Germinal center (tissue), 1 donor: ENCODE measurements around the gene LHPP.

Source experiments
- DNase-seq: peaks from one replicate; pipeline ENCODE4 v3.0.0; 2012; ENCODE audit warnings: mixed read lengths, low spot score

The LHPP gene

GRCh38 chr10:124470544-124471434 is 9.2 kb downstream of the LHPP start:
- no peak for DNase-seq

- no peak for DNase-seq
Measured at GRCh38 chr10:124472071-124472470, 10.4 kb downstream of the LHPP start.

GRCh38 chr10:124473070-124473469 is 11.4 kb downstream of the LHPP start:
- DNase-seq = no peak

- no peak for DNase-seq
Measured at GRCh38 chr10:124474514-124475070, 13.0 kb downstream of the LHPP start.

- no peak for DNase-seq
Measured at GRCh38 chr10:124476043-124476725, 14.6 kb downstream of the LHPP start.

GRCh38 chr10:124477614-124478363 is 16.2 kb downstream of the LHPP start:
- no peak for DNase-seq

GRCh38 chr10:124478515-124478914 is 16.9 kb downstream of the LHPP start:
- no peak for DNase-seq

- no peak for DNase-seq
Measured at GRCh38 chr10:124480860-124481259, 19.2 kb downstream of the LHPP start.

- no peak for DNase-seq
Measured at GRCh38 chr10:124481717-124482116, 20.1 kb downstream of the LHPP start.

- no peak for DNase-seq
Measured at GRCh38 chr10:124482236-124482800, 20.7 kb downstream of the LHPP start.

GRCh38 chr10:124482876-124483275 is 21.3 kb downstream of the LHPP start:
- no peak for DNase-seq

- no peak for DNase-seq
Measured at GRCh38 chr10:124484031-124484430, 22.4 kb downstream of the LHPP start.

- no peak for DNase-seq
Measured at GRCh38 chr10:124484661-124485060, 23.0 kb downstream of the LHPP start.

- DNase-seq = no peak
Measured at GRCh38 chr10:124486635-124487034, 25.0 kb downstream of the LHPP start.

- no peak for DNase-seq
Measured at GRCh38 chr10:124491105-124491504, 29.5 kb downstream of the LHPP start.

GRCh38 chr10:124492266-124492665 is 30.6 kb downstream of the LHPP start:
- no peak for DNase-seq

- DNase-seq = no peak
Measured at GRCh38 chr10:124493214-124493882, 31.7 kb downstream of the LHPP start.

- DNase-seq = no peak
Measured at GRCh38 chr10:124494046-124494807, 32.6 kb downstream of the LHPP start.

GRCh38 chr10:124495162-124495561 is 33.5 kb downstream of the LHPP start:
- DNase-seq = no peak

GRCh38 chr10:124495725-124496124 is 34.1 kb downstream of the LHPP start:
- DNase-seq = no peak

GRCh38 chr10:124496150-124496549 is 34.5 kb downstream of the LHPP start:
- no peak for DNase-seq
